GM10266 (cell line): ENCODE measurements around the gene CDH13.

ENCODE experiments used
- DNase-seq: peaks from one replicate; pipeline ENCODE4 v3.0.0; 2012; ENCODE audit errors: extremely low spot score
- CTCF ChIP-seq: IDR thresholded peaks from 2 replicates; pipeline ENCODE4 v1.5.1; 2012; ENCODE audit warnings: mild to moderate bottlenecking, low read depth; ENCODE audit not compliant: control insufficient read depth, insufficient read depth; ENCODE audit errors: missing control alignments

Gene CDH13

GRCh38 chr16:82895843-82896242 lies 269.1 kb downstream of the CDH13 start:
- DNase-seq: no peak
- no peak for TF ChIP-seq CTCF

GRCh38 chr16:82899006-82899405 lies 272.2 kb downstream of the CDH13 start:
- no peak for TF ChIP-seq CTCF
- no peak for DNase-seq

- DNase-seq: no peak
- no peak for TF ChIP-seq CTCF
Measured at GRCh38 chr16:82899731-82900450, 273.1 kb downstream of the CDH13 start.

- no peak for DNase-seq
Measured at GRCh38 chr16:82900559-82900958, 273.8 kb downstream of the CDH13 start.

GRCh38 chr16:82911925-82912324 lies 285.2 kb downstream of the CDH13 start:
- TF ChIP-seq CTCF: no peak
- no peak for DNase-seq

More at GRCh38 chr16:82900559-82900958, 273.8 kb downstream of the CDH13 start:
- no peak for TF ChIP-seq CTCF

- TF ChIP-seq CTCF: no peak
- DNase-seq: no peak
Measured at GRCh38 chr16:82915139-82915824, 288.5 kb downstream of the CDH13 start.
